Measurements from ENCODE around the gene ARMC9. TPM values are rescaled to one million over a fixed set of nuclear protein-coding genes. Genes with fewer than 3 reads are reported as not detected.
"Not testable (repeated sequence)": the region's sequence is repeated elsewhere in the genome, so short reads cannot be mapped to it uniquely, and the experiment has no call there.

ARMC9 gene
- total RNA-seq, 1 donor from 2014 or later: 35.2 TPM

DNA sequence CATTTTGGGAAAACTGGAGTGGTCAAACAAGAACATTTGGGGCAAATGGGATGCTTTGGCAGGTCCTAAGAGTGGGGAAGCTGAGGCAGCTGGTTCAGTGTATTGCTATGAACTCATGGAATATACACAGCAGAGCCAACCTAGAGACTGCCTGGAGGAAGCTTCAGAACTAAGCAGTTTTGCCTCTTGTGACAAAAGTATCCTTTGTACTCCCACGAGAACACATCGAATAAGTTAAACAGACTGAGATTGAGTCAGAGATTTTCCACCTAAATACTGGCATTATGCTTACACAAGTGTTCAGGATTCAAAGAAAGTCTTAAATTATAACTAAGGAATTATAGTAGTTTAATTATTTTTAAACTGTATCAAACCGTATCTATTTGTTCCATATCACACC lies 5.2 kb upstream of the ARMC9 start:
- no peak overlapping the region for H3K27ac Mint-ChIP-seq
- peaks cover 32% of the 10 kb centered on the region for H3K27me3 Mint-ChIP-seq
- no peak overlapping the region for H3K4me3 Mint-ChIP-seq
- DNase-seq (ENCODE audit: extremely low spot score, unreplicated experiment): no peak
- peaks cover 7% of the 10 kb centered on the region for H3K4me1 Mint-ChIP-seq (ENCODE audit: unreplicated experiment)
- no peaks in the 10 kb centered on the region for H3K9me3 Mint-ChIP-seq
- TF ChIP-seq, protein P1, sequence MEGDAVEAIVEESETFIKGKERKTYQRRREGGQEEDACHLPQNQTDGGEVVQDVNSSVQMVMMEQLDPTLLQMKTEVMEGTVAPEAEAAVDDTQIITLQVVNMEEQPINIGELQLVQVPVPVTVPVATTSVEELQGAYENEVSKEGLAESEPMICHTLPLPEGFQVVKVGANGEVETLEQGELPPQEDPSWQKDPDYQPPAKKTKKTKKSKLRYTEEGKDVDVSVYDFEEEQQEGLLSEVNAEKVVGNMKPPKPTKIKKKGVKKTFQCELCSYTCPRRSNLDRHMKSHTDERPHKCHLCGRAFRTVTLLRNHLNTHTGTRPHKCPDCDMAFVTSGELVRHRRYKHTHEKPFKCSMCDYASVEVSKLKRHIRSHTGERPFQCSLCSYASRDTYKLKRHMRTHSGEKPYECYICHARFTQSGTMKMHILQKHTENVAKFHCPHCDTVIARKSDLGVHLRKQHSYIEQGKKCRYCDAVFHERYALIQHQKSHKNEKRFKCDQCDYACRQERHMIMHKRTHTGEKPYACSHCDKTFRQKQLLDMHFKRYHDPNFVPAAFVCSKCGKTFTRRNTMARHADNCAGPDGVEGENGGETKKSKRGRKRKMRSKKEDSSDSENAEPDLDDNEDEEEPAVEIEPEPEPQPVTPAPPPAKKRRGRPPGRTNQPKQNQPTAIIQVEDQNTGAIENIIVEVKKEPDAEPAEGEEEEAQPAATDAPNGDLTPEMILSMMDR (conservative IDR thresholded peaks at IDR 0.05): no peak
- no peaks in the 10 kb centered on the region for H3K36me3 Mint-ChIP-seq

DNA sequence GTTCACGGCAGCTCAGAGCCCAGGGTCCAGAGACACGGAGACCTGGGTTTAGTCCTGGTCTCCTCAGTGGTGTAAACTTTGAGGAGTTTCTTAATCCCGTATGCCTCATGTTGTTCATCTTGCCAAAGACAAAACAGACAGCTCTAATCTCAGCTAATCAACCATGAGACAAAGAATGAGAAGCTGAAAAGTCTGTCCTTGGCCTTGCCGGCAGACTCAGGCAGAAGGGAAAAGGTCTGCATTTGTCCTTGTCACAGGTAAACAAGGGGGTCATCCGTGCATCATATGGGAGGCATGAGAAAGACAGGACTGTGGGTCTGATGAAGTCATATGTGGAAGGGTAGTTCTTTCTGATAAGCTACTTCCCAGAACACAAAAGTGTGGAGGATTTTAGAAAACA lies 1.8 kb upstream of the ARMC9 start:
- H3K9me3 Mint-ChIP-seq: no peaks in the 10 kb centered on the region
- DNase-seq (ENCODE audit: extremely low spot score, unreplicated experiment): no peak
- peaks cover 17% of the 10 kb centered on the region for H3K4me1 Mint-ChIP-seq (ENCODE audit: unreplicated experiment)
- H3K36me3 Mint-ChIP-seq: peaks cover 3% of the 10 kb centered on the region
- no peak overlapping the region for H3K27ac Mint-ChIP-seq
- peaks cover 13% of the 10 kb centered on the region for H3K27me3 Mint-ChIP-seq
- TF ChIP-seq, protein P1 (conservative IDR thresholded peaks at IDR 0.05): no peak
- H3K4me3 Mint-ChIP-seq: peak overlapping the region; percentile 80

DNA sequence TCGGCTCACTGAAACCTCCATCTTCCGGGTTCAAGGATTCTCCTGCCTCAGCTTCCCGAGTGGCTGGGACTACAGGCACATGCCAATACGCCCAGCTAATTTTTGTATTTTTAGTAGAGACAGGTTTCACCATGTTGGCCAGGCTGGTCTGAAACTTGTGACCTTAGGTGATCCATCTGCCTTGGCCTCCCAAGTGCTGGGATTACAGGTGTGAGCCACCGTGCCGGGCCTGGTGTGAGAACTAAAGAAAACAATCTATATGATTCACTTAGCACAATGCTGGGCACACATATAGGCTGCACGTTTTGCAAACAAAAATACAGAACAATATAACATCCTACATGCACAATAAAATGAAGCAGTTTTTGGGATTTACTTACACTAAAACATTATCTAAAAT lies 1.2 kb upstream of the ARMC9 start:
- peaks cover 10% of the 10 kb centered on the region for H3K27me3 Mint-ChIP-seq
- not testable (repeated sequence) for DNase-seq (ENCODE audit: extremely low spot score, unreplicated experiment); H3K27ac Mint-ChIP-seq; H3K9me3 Mint-ChIP-seq; H3K36me3 Mint-ChIP-seq
- peaks cover 18% of the 10 kb centered on the region for H3K4me1 Mint-ChIP-seq (ENCODE audit: unreplicated experiment)
- peak overlapping the region; percentile 96 for H3K4me3 Mint-ChIP-seq

DNA sequence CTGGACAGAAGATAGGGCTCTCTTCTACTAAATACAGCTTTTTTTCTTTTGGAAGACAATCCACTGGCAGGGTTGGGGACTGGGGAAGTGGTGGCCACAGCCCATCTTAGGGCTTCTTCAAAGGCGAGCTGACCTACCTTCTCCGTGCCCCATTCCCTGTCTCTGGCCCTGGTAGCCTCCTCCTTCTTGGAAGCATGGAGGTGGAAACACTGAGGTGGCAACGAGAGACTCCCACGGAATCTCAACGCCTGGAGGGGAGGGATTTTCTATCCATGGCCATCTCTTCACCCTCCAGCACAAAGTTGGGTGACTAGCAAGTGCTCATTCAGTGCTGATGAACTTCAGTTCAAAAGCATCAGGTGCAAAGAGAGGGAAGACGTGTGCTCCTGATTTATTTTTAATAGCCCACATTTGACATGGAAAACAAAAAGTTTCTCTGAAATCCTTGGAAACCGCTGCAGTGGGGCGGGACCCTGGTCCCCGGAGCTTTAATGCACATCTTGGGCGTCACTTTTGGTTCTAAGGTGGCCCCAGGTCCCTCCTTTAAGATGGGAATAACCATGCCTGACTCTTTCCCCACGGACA lies 633 bp upstream of the ARMC9 start:
- no peak for DNase-seq (ENCODE audit: extremely low spot score, unreplicated experiment)
- H3K4me1 Mint-ChIP-seq (ENCODE audit: unreplicated experiment): peaks cover 12% of the 10 kb centered on the region
- peaks cover 4% of the 10 kb centered on the region for H3K27me3 Mint-ChIP-seq
- H3K4me3 Mint-ChIP-seq: peak overlapping the region; percentile 96
- TF ChIP-seq, protein P1 (conservative IDR thresholded peaks at IDR 0.05): no peak
- H3K27ac Mint-ChIP-seq: peak overlapping the region; percentile 71
- peaks cover 5% of the 10 kb centered on the region for H3K36me3 Mint-ChIP-seq
- H3K9me3 Mint-ChIP-seq: no peaks in the 10 kb centered on the region

DNA sequence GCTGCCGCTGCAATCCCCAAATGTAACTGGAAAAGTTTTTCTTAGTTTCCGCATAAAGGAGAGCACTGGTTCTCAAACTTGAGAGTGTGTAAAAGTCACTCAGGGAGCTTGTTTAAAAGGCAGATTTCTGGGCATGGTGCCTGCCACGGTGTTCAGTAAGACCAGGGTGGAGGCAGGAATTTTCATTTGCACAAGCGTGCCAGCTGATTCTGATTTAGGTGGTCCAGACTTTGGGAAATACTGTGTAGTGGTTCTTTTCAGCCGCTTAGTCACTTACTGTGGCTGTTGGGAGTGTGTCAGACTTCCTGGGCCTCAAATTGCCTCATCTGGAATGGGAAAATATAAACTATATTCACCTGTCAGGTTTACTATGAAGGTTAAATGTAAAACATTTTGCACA lies 788 bp downstream of the ARMC9 start:
- H3K9me3 Mint-ChIP-seq: no peaks in the 10 kb centered on the region
- no peak for DNase-seq (ENCODE audit: extremely low spot score, unreplicated experiment)
- peak overlapping the region; percentile 82 for H3K27ac Mint-ChIP-seq
- H3K4me1 Mint-ChIP-seq (ENCODE audit: unreplicated experiment): peaks cover 12% of the 10 kb centered on the region
- peak overlapping the region; percentile 95 for H3K4me3 Mint-ChIP-seq
- TF ChIP-seq, protein P1 (conservative IDR thresholded peaks at IDR 0.05): no peak
- peaks cover 3% of the 10 kb centered on the region for H3K27me3 Mint-ChIP-seq
- peaks cover 12% of the 10 kb centered on the region for H3K36me3 Mint-ChIP-seq

DNA sequence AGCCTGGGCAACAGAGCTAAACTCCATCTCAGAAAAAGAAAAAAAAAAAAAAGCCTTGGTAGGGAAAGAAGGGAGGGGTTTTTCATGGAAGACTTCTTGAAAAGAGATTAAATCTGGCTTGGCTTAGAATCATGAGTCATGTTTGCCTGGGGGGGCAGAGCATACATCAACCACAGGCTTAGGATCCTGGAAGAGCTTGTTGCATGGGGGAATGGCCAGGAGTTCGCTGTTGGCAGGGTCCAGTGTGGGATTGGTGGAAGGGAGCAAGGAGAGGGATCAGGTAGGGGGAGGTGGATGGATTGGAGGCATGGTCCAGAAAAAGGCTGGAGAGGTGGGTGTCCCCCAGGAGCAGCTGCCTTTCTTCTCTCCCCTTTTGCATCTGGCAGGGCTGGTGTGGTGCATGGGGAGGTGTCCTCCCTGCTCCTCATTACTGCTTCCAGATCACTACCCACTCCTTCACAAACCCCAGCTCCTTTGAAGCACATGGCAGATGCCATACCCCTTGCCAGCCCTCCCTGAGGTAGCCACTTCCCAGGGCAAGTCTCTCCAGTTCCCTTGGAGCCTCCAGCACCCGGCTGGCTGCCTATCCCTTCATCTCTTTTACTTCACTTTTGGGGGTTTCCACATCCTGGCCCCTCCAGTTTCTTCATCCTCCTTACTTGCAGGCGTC lies 2.5 kb downstream of the ARMC9 start:
- peaks cover 17% of the 10 kb centered on the region for H3K36me3 Mint-ChIP-seq
- TF ChIP-seq, protein P1 (conservative IDR thresholded peaks at IDR 0.05): no peak
- H3K27ac Mint-ChIP-seq: peak overlapping the region; percentile 61
- H3K9me3 Mint-ChIP-seq: no peaks in the 10 kb centered on the region
- no peak for DNase-seq (ENCODE audit: extremely low spot score, unreplicated experiment)
- H3K4me1 Mint-ChIP-seq (ENCODE audit: unreplicated experiment): peaks cover 12% of the 10 kb centered on the region
- H3K4me3 Mint-ChIP-seq: peak overlapping the region; percentile 77
- peaks cover 3% of the 10 kb centered on the region for H3K27me3 Mint-ChIP-seq
